DLD1 (cell line): Measurements from ENCODE around the gene PASD1.
"Not testable (repeated sequence)": the region's sequence is repeated elsewhere in the genome, so short reads cannot be mapped to it uniquely, and the experiment has no call there.

ENCODE experiments used
- in situ Hi-C: cut with HindIII; loops from 2 replicates; pipeline ENCODE4 v1.10.0; 2017; ENCODE audit warnings: low sequenced_read_pairs

The PASD1 gene

GRCh38 chrX:151621422-151621821 lies 57.9 kb downstream of the PASD1 start:
- in situ Hi-C loops = no loop called here

GRCh38 chrX:151624677-151625076 lies 61.2 kb downstream of the PASD1 start:
- in situ Hi-C loops = no loop called here

- in situ Hi-C loops = no loop called here
Observed at GRCh38 chrX:151631822-151632221, 68.3 kb downstream of the PASD1 start.

GRCh38 chrX:151633157-151633556 lies 69.7 kb downstream of the PASD1 start:
- in situ Hi-C loops = no loop called here

GRCh38 chrX:151634937-151635336 lies 71.5 kb downstream of the PASD1 start:
- in situ Hi-C loops = no loop called here

- in situ Hi-C loops = no loop called here
Observed at GRCh38 chrX:151641564-151641963, 78.1 kb downstream of the PASD1 start.

- in situ Hi-C loops = no loop called here
Observed at GRCh38 chrX:151675121-151675746, 111.8 kb downstream of the PASD1 start.

- in situ Hi-C loops = no loop called here
Observed at GRCh38 chrX:151676196-151676595, 112.7 kb downstream of the PASD1 start.

GRCh38 chrX:151679798-151680402 lies 116.4 kb downstream of the PASD1 start:
- in situ Hi-C loops = no loop called here

GRCh38 chrX:151680805-151681204 lies 117.3 kb downstream of the PASD1 start:
- in situ Hi-C loops = no loop called here

- in situ Hi-C loops = no loop called here
Observed at GRCh38 chrX:151687635-151688034, 124.2 kb downstream of the PASD1 start.

GRCh38 chrX:151688695-151689094 lies 125.2 kb downstream of the PASD1 start:
- in situ Hi-C loops = no loop called here

GRCh38 chrX:151692825-151693224 lies 129.3 kb downstream of the PASD1 start:
- in situ Hi-C loops = no loop called here

- in situ Hi-C loops = no loop called here
Observed at GRCh38 chrX:151694121-151694520, 130.6 kb downstream of the PASD1 start.

- in situ Hi-C loops = no loop called here
Observed at GRCh38 chrX:151694661-151695582, 131.4 kb downstream of the PASD1 start, which contains the start of gene PRRG3. Gene PRRG3 (plus strand): TSS chrX:151695458. CDS start chrX:151698815, 3,357 bp downstream.

- in situ Hi-C loops = no loop called here
Observed at GRCh38 chrX:151695583-151696340, 132.3 kb downstream of the PASD1 start.

GRCh38 chrX:151697082-151697481 lies 133.6 kb downstream of the PASD1 start:
- in situ Hi-C loops = not testable (repeated sequence)

- in situ Hi-C loops = no loop called here
Observed at GRCh38 chrX:151697522-151697921, 134.0 kb downstream of the PASD1 start.

- in situ Hi-C loops = no loop called here
Observed at GRCh38 chrX:151698485-151698884, 135.0 kb downstream of the PASD1 start.

GRCh38 chrX:151699746-151700145 lies 136.3 kb downstream of the PASD1 start:
- in situ Hi-C loops = no loop called here

- in situ Hi-C loops = no loop called here
Observed at GRCh38 chrX:151700581-151700980, 137.1 kb downstream of the PASD1 start.
